BJ (cell line): ENCODE data around the gene MYO5C. TPM values are rescaled to one million over a fixed set of nuclear protein-coding genes. Genes with fewer than 3 reads are reported as not detected.

Source experiments
- CTCF ChIA-PET: fragments of 350-600 bp; formaldehyde crosslinking; extraction: SDS; loops from one replicate; lab custom pipeline; 2021; ENCODE audit warnings: antibody characterized with exemption, inconsistent platforms; lab: Yijun Ruan, JAX
- POLR2A ChIA-PET: fragments of 300-600 bp; sonication (Branson Sonifier 250); formaldehyde crosslinking; extraction: SDS; loops from one replicate; lab custom pipeline; 2021; ENCODE audit warnings: antibody characterized with exemption; lab: Charles Lee
- DNase-seq: peaks from one replicate; pipeline ENCODE4 v3.0.0-alpha.2; 2011; ENCODE audit warnings: low read depth
- H3K27me3 ChIP-seq: 2 replicates; pipeline ENCODE4 v1.6.0; 2011; ENCODE audit warnings: low read length; ENCODE audit not compliant: control insufficient read depth, insufficient read depth
- H3K36me3 ChIP-seq: 2 replicates; pipeline ENCODE4 v1.5.1; 2011; ENCODE audit warnings: low read length; ENCODE audit not compliant: control insufficient read depth, insufficient read depth
- H3K4me3 ChIP-seq: 2 replicates; pipeline ENCODE4 v1.5.1; 2011; ENCODE audit warnings: low read depth, mild to moderate bottlenecking, control low read depth, low read length
- polyA plus RNA-seq: library from polyadenylated mRNA; depleted of rRNA; stranded (reverse); fragments of >200 nt; gene quantifications from 2 replicates; pipeline ENCODE4 v1.2.3, GENCODE V29; 2011
- TF ChIP-seq, protein P1 (sequence below): IDR thresholded peaks from 2 replicates; pipeline ENCODE4 v1.5.1; 2011; ENCODE audit warnings: low read depth, mild to moderate bottlenecking, control low read depth, inconsistent platforms, low read length, moderate library complexity; ENCODE audit not compliant: insufficient read depth

MYO5C gene
- polyA plus RNA-seq, 1 experiment = 0.13 TPM

DNA sequence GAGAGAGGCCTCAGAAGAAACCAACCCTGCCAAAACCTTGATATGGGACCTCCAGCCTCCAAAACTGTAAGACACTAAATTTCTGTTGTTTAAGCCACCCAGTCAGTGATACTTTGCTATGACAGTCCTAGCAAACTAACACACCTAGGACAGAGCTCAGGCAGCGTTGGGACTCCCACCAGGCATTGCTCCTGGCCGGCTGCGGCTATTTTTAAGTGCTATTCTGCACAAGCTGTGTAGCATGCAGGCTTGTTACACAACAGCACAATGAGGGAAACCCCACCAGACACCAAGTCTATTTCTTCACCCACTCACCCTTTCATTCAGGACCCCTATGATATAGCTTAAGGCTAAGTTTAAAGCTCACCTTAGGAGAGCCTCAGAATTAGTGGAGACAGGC, 57.5 kb downstream of the MYO5C start:
- ChIA-PET CTCF (interaction anchor here (1.2 kb wide), 1 partner anchor 11 kb away, joined by 5 read pairs; no protein-coding TSS in a partner anchor), POLR2A (no interaction called here)
- H3K27me3 ChIP-seq = no peaks in the 10 kb centered on the region; the same call in 1 of the 2 replicates

DNA sequence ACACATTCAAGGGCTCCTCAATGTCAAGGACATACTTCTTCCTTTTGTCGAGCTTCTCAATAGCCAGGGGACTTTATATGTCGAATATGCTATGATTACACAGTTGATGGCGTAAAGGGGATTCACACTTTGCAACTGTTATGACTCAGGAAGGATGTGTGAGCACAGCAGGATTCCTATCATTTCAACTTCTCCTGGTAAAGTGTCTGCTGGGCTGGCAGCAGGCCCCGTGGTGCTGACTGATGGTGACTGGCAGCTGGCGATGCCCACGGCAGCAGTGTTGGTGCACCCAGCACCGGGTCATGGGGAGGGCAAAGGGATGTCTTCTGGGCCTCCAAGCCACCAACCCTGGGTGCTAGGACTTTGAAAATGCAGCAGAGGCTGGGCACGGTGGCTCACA, 59.6 kb downstream of the MYO5C start:
- ChIA-PET CTCF (interaction anchor here (0.9 to 1.6 kb wide), 4 partner anchors 9 to 28 kb away, joined by 3 to 11 read pairs (median 4); no protein-coding TSS in a partner anchor), POLR2A (no interaction called here)
- DNase-seq = no peak
- Histone ChIP-seq H3K4me3 (no peak overlapping the region), H3K27me3 (no peaks in the 10 kb centered on the region), H3K36me3 (no peaks in the 10 kb centered on the region)
- TF ChIP-seq, protein P1, sequence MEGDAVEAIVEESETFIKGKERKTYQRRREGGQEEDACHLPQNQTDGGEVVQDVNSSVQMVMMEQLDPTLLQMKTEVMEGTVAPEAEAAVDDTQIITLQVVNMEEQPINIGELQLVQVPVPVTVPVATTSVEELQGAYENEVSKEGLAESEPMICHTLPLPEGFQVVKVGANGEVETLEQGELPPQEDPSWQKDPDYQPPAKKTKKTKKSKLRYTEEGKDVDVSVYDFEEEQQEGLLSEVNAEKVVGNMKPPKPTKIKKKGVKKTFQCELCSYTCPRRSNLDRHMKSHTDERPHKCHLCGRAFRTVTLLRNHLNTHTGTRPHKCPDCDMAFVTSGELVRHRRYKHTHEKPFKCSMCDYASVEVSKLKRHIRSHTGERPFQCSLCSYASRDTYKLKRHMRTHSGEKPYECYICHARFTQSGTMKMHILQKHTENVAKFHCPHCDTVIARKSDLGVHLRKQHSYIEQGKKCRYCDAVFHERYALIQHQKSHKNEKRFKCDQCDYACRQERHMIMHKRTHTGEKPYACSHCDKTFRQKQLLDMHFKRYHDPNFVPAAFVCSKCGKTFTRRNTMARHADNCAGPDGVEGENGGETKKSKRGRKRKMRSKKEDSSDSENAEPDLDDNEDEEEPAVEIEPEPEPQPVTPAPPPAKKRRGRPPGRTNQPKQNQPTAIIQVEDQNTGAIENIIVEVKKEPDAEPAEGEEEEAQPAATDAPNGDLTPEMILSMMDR = no peak

More for the DNA sequence above, 57.5 kb downstream of the MYO5C start:
- Histone ChIP-seq H3K36me3 (no peaks in the 10 kb centered on the region), H3K4me3 (no peak overlapping the region)
- TF ChIP-seq, protein P1 = no peak
- DNase-seq = no peak

DNA sequence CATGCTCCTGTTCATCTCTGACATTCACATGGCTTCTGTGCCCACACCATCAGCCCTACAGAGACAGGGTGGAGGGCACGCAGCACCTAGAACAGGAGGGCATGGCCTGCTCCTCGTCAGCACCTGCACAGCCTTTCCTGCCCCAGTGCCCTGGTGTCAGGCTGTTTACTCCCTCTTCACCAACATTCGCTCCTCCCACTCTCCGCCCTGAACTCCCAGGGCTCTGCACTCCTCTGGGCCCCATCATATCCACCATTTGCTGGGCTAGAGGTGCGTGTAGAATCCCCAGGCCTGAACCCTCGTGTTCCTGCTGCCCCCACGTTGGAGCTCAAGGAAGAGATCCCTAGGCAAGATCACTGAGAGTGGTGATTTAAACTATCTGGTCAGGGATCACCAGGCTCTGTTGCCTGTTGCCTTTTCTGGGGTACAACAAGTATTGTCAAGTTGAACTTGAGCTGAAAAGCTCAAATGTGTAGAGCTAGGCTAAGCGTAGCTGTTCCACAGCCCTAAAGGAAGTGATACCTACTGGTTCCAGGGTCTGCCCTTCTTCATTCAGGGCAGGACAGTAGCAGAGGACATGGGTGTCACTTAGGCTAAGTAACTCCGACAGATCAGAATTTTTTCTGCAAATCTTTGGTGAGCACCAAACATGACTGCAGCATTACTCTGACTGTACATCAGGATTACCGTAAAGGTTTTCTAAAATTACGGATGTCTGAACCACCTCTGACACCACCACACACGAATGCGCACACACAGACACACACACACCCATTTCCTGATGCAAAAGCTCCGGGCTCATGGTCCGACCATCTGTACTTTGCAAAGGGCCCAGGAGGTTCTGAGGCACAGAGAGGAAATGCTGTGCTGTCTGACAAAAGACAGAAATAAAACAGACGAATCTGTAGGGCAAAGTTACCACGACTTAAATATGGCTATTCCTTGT, 60.7 kb downstream of the MYO5C start:
- H3K4me3 ChIP-seq = no peak overlapping the region
- H3K27me3 ChIP-seq = no peaks in the 10 kb centered on the region
- DNase-seq = no peak
- POLR2A ChIA-PET = no interaction called here
- no peaks in the 10 kb centered on the region for H3K36me3 ChIP-seq
- CTCF ChIA-PET = interaction anchor here (0.9 to 1.3 kb wide), 2 partner anchors 8 to 20 kb away, joined by 4 to 11 read pairs; no protein-coding TSS in a partner anchor
- TF ChIP-seq, protein P1 = no peak

DNA sequence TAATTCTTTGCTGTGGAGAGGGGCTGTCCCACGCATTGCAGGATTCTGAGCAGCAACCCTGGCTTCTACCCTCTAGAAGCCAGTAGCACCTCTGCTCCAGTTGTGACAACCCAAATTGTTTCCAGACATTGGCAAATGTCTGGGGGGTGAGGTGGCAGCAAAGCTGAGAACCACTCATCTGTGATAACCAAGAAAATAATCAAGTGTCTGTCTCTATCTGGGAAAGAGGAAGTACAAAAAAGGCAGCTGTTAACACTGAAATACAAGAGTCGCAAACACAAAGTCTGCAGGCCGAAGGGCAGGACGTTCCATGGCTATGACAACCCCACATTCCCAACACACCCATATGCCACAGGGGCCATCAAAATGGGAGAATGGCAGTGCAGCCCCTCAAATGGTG, 62.2 kb downstream of the MYO5C start:
- ChIA-PET CTCF (interaction anchor here (0.6 to 1.6 kb wide), 6 partner anchors 14 to 456 kb away, joined by 3 to 5 read pairs (median 3); no protein-coding TSS in a partner anchor), POLR2A (no interaction called here)
- no peak for DNase-seq
- no peaks in the 10 kb centered on the region for H3K36me3 ChIP-seq
- TF ChIP-seq, protein P1 = no peak
- H3K4me3 ChIP-seq = no peak overlapping the region
- no peaks in the 10 kb centered on the region for H3K27me3 ChIP-seq

DNA sequence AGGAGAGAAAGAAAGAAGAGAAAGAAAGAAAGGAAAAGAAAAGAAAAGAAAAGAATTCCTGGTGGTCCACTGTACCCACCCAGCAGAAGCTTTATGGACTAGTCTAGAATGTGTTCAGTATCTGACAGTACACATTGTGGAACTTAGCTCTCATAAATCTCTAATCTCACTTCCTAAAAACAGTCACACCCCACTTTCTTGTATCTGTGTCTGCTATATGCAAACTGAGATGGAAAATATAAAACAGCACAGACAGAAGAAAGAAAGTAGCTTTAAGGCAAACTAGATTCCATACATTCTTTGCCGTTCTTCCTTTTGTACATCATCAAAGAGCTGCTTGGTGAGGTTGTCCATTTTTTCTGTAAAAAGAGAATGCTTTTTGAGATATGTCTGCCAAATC, 63.3 kb downstream of the MYO5C start:
- no peak overlapping the region for H3K4me3 ChIP-seq
- ChIA-PET POLR2A (no interaction called here), CTCF (interaction anchor here (0.7 to 1.6 kb wide), 3 partner anchors 25 to 49 kb away, joined by 3 to 5 read pairs (median 3); no protein-coding TSS in a partner anchor)
- no peaks in the 10 kb centered on the region for H3K36me3 ChIP-seq
- TF ChIP-seq, protein P1 = no peak
- DNase-seq = no peak
- no peaks in the 10 kb centered on the region for H3K27me3 ChIP-seq
